Gastroesophageal sphincter (tissue), 4 donors: ENCODE measurements around the gene PLEKHG4B. TPM values are rescaled to one million over a fixed set of nuclear protein-coding genes. Genes with fewer than 3 reads are reported as not detected.

Experiments used
- ATAC-seq: fragments of 150-250 bp; one replicate; pipeline ENCODE4 v1.9.1; 2016; ENCODE audit warnings: mild to moderate bottlenecking, moderate library complexity
- H3K27ac ChIP-seq, 4 donors: fragments of 200-600 bp; sonication (generic) in 3 of 4; 1 replicate in 3 of 4; 2 replicates in 1 of 4; pipeline ENCODE4 v1.5.1; 2016 to 2019
- H3K27me3 ChIP-seq: fragments of 200-600 bp; sonication (generic); one replicate; pipeline ENCODE4 v1.5.1; 2019
- H3K36me3 ChIP-seq, 2 donors: fragments of 200-600 bp; sonication (generic); one replicate each; pipeline ENCODE4 v1.5.1; 2019; ENCODE audit warnings: control low read depth in 1 of 2
- H3K4me1 ChIP-seq, 3 donors: fragments of 200-600 bp; sonication (generic); 1 replicate in 2 of 3; 2 replicates in 1 of 3; pipeline ENCODE4 v1.5.1; 2016 to 2019; ENCODE audit warnings: control low read depth in 2 of 3
- H3K4me3 ChIP-seq, 2 donors: fragments of 200-600 bp; sonication (generic); one replicate each; pipeline ENCODE4 v1.5.1; 2019; ENCODE audit warnings: mild to moderate bottlenecking in 1 of 2, moderate library complexity in 1 of 2
- H3K9me3 ChIP-seq, 3 donors: fragments of 200-600 bp; sonication (generic); one replicate each; pipeline ENCODE4 v1.5.1; 2017 to 2019; ENCODE audit warnings: control low read depth in 2 of 3
- CTCF ChIP-seq, 4 experiments: fragments of 200-600 bp in 2 of 4; fragments of 450-650 bp in 2 of 4; sonication (generic) in 1 of 4; IDR thresholded peaks; one replicate each; pipeline ENCODE4 v1.5.1; 2017 to 2019; ENCODE audit warnings: antibody characterized with exemption in 4 of 4, mild to moderate bottlenecking in 2 of 4, moderate library complexity in 2 of 4
- EP300 ChIP-seq: sonication (generic); formaldehyde crosslinking; IDR thresholded peaks from one replicate; pipeline ENCODE4 v1.6.1; 2017; ENCODE audit warnings: antibody characterized with exemption, mild to moderate bottlenecking
- POLR2A ChIP-seq, 2 donors: fragments of 450-650 bp; IDR thresholded peaks; one replicate each; pipeline ENCODE4 v1.6.1; 2017; ENCODE audit warnings: antibody characterized with exemption in 2 of 2, mild to moderate bottlenecking in 2 of 2, moderate library complexity in 1 of 2
- POLR2AphosphoS5 ChIP-seq: sonication (generic); formaldehyde crosslinking; IDR thresholded peaks from one replicate; pipeline ENCODE4 v1.6.1; 2017; ENCODE audit warnings: antibody characterized with exemption
- WGBS, 2 donors: methylation state at CpG; one replicate each; pipeline ENCODE4 v1.1.5; 2018; ENCODE audit warnings: low coverage in 1 of 2; 5-methylcytosine and 5-hydroxymethylcytosine counted together
- total RNA-seq, 4 donors: library from RNA; depleted of rRNA; stranded (reverse); fragments of >200 nt; gene quantifications; one replicate each; pipeline ENCODE4 v1.1.0, GENCODE V29; 2016

The PLEKHG4B gene
- total RNA-seq, 4 donors from 2014 or later, result under 0.01 to 0.66 (median 0.15) TPM; not detected in 1

GRCh38 chr5:174876-175465 is 83.0 kb downstream of the PLEKHG4B start:
- H3K4me1 ChIP-seq, result no peaks in the 10 kb centered on the region
- H3K4me3 ChIP-seq, result no peak overlapping the region
- no peak for ATAC-seq
- H3K27me3 ChIP-seq, result peaks cover 9% of the 10 kb centered on the region
- no peak overlapping the region for H3K27ac ChIP-seq
- no peaks in the 10 kb centered on the region for H3K9me3 ChIP-seq
- WGBS, 2 donors, result 94 to 100% methylated on average over 2 to 16 of the region's 16 CpGs
- no peak for TF ChIP-seq CTCF (IDR thresholded peaks at IDR 0.05)
- H3K36me3 ChIP-seq, result no peaks in the 10 kb centered on the region

- no peak for ATAC-seq
- Histone ChIP-seq H3K36me3 (no peaks in the 10 kb centered on the region), H3K4me1 (no peaks in the 10 kb centered on the region), H3K27ac (no peak overlapping the region), H3K27me3 (peaks cover 21% of the 10 kb centered on the region), H3K4me3 (no peak overlapping the region), H3K9me3 (no peaks in the 10 kb centered on the region)
- no peak for TF ChIP-seq CTCF (IDR thresholded peaks at IDR 0.05)
- TF ChIP-seq EP300, result no peak
- TF ChIP-seq POLR2A (IDR thresholded peaks at IDR 0.05), result no peak
- no peak for TF ChIP-seq POLR2AphosphoS5
- WGBS, 2 donors, result 85 to 86% methylated on average over 6 to 10 of the region's 11 CpGs
Observed at GRCh38 chr5:176296-176823, 84.4 kb downstream of the PLEKHG4B start.

- no peak for ATAC-seq
- 87 to 88% methylated on average over 4 to 5 of the region's 5 CpGs for WGBS, 2 donors
- peaks cover 26% of the 10 kb centered on the region for H3K27me3 ChIP-seq
Observed at GRCh38 chr5:178110-178509, 86.1 kb downstream of the PLEKHG4B start.

GRCh38 chr5:179401-179800 is 87.4 kb downstream of the PLEKHG4B start:
- Histone ChIP-seq H3K27ac (no peak overlapping the region), H3K27me3 (peaks cover 25% of the 10 kb centered on the region), H3K36me3 (no peaks in the 10 kb centered on the region), H3K4me3 (no peak overlapping the region), H3K9me3 (no peaks in the 10 kb centered on the region), H3K4me1 (no peaks in the 10 kb centered on the region)
- TF ChIP-seq POLR2A (IDR thresholded peaks at IDR 0.05) (no peak), POLR2AphosphoS5 (no peak), EP300 (no peak), CTCF (IDR thresholded peaks at IDR 0.05) (no peak)
- no peak for ATAC-seq
- WGBS, 2 donors, result 71 to 77% methylated on average over 4 to 8 of the region's 9 CpGs

More at GRCh38 chr5:178110-178509, 86.1 kb downstream of the PLEKHG4B start:
- H3K27ac ChIP-seq, result no peak overlapping the region
- H3K4me1 ChIP-seq, result no peaks in the 10 kb centered on the region
- H3K9me3 ChIP-seq, result no peaks in the 10 kb centered on the region
- H3K36me3 ChIP-seq, result no peaks in the 10 kb centered on the region
- H3K4me3 ChIP-seq, result no peak overlapping the region
- no peak for TF ChIP-seq CTCF (IDR thresholded peaks at IDR 0.05)

GRCh38 chr5:180286-180918 is 88.4 kb downstream of the PLEKHG4B start:
- H3K4me3 ChIP-seq, result no peak overlapping the region
- peaks cover 25% of the 10 kb centered on the region for H3K27me3 ChIP-seq
- H3K27ac ChIP-seq, result no peak overlapping the region
- no peaks in the 10 kb centered on the region for H3K4me1 ChIP-seq
- WGBS, 2 donors, result 74 to 75% methylated on average over 4 to 7 of the region's 13 CpGs
- H3K36me3 ChIP-seq, result no peaks in the 10 kb centered on the region
- ATAC-seq, result no peak
- H3K9me3 ChIP-seq, result no peaks in the 10 kb centered on the region
- TF ChIP-seq EP300 (no peak), POLR2A (IDR thresholded peaks at IDR 0.05) (no peak), POLR2AphosphoS5 (no peak), CTCF (IDR thresholded peaks at IDR 0.05) (no peak)
